Uterus (tissue), 2 donors: ENCODE measurements around the gene SLC30A9.

Source experiments
- CTCF ChIP-seq, 4 experiments: fragments of 200-600 bp in 2 of 4; fragments of 450-650 bp in 2 of 4; sonication (generic) in 2 of 4; IDR thresholded peaks; one replicate each; pipeline ENCODE4 v1.5.1; 2016 to 2019; ENCODE audit warnings: antibody characterized with exemption in 4 of 4, mild to moderate bottlenecking in 2 of 4, moderate library complexity in 1 of 4
- POLR2A ChIP-seq, 2 donors: fragments of 450-650 bp; IDR thresholded peaks; one replicate each; pipeline ENCODE4 v1.6.1; 2016; ENCODE audit warnings: antibody characterized with exemption in 2 of 2, mild to moderate bottlenecking in 1 of 2, moderate library complexity in 1 of 2

GRCh38 chr4:42132099-42132498, 141.8 kb downstream of the SLC30A9 start:
- TF ChIP-seq CTCF (IDR thresholded peaks at IDR 0.05), result no peak
- TF ChIP-seq POLR2A (IDR thresholded peaks at IDR 0.05), result no peak
